Measurements from ENCODE around the gene SMARCC2.

Gene SMARCC2

GRCh38 chr12:56208006-56208405 is 18.7 kb upstream of the SMARCC2 start:
- no peak for DNase-seq (ENCODE audit: extremely low read depth, low read depth)
- no peak for TF ChIP-seq CTCF (IDR thresholded peaks at IDR 0.05; ENCODE audit: low read depth, low read length)

- no peak for DNase-seq (ENCODE audit: extremely low read depth, low read depth)
- TF ChIP-seq CTCF (IDR thresholded peaks at IDR 0.05; ENCODE audit: low read depth, low read length) = peak; percentile 68
Observed at GRCh38 chr12:56206452-56207166, 17.3 kb upstream of the SMARCC2 start.

GRCh38 chr12:56205445-56205844 is 16.2 kb upstream of the SMARCC2 start:
- no peak for TF ChIP-seq CTCF (IDR thresholded peaks at IDR 0.05; ENCODE audit: low read depth, low read length)
- DNase-seq (ENCODE audit: extremely low read depth, low read depth) = no peak

- no peak for TF ChIP-seq CTCF (IDR thresholded peaks at IDR 0.05; ENCODE audit: low read depth, low read length)
- DNase-seq (ENCODE audit: extremely low read depth, low read depth) = no peak
Observed at GRCh38 chr12:56204275-56204674, 15.0 kb upstream of the SMARCC2 start.

GRCh38 chr12:56202838-56203237 is 13.6 kb upstream of the SMARCC2 start:
- TF ChIP-seq CTCF (IDR thresholded peaks at IDR 0.05; ENCODE audit: low read depth, low read length) = no peak
- no peak for DNase-seq (ENCODE audit: extremely low read depth, low read depth)

- TF ChIP-seq CTCF (IDR thresholded peaks at IDR 0.05; ENCODE audit: low read depth, low read length) = no peak
- no peak for DNase-seq (ENCODE audit: extremely low read depth, low read depth)
Observed at GRCh38 chr12:56202366-56202765, 13.1 kb upstream of the SMARCC2 start.

- no peak for TF ChIP-seq CTCF (IDR thresholded peaks at IDR 0.05; ENCODE audit: low read depth, low read length)
- no peak for DNase-seq (ENCODE audit: extremely low read depth, low read depth)
Observed at GRCh38 chr12:56198836-56199235, 9.6 kb upstream of the SMARCC2 start.
